SKM-1 treated with dmso at 0.1 percent for 144 hours (cell line): ENCODE results near the gene SPAG16.

Source experiments
- DNase-seq: peaks from one replicate; lab custom pipeline; 2025; ENCODE audit not compliant: unreplicated experiment; lab: John Stamatoyannopoulos, UW

SPAG16 gene

GRCh38 chr2:214226061-214226460, 941.8 kb downstream of the SPAG16 start:
- DNase-seq = no peak

GRCh38 chr2:214232271-214232670, 948.0 kb downstream of the SPAG16 start:
- DNase-seq = no peak

DNA sequence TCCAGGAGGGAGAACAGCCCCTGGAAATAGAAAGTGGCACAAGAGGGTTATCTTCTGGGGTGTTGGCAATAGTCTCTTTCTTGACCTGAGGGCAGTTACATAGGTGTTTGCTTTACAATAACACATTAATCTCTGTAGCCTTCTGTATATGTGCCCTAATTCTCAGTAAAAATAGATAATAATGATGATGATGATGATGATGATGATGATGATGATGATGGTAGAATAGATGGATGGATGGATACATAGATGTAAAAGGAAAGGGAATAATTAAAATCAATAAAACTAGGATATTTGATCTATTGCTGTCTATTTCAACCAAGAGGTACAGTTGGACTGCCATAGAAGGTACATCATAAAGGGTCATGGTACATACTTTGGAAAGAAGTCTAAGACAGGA, 948.9 kb downstream of the SPAG16 start:
- no peak for DNase-seq

DNA sequence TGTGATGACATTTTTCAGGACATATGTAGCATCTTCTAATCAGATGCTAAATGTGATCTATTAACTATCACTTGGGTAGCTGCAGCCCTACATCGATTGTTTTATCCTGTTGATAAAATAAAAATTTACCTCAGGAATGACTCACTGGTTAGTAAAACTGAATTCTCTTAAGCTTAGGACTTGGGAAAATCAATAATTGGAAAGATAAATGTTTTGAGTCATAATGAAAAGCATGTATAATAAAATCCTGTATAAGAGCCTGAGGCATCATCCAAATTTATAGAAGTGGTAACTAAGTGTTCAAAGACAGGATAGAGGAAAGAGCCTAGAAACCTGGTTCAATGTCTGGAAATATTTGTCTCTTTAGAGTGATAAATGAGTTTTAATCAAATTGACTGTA, 958.5 kb downstream of the SPAG16 start:
- no peak for DNase-seq

DNA sequence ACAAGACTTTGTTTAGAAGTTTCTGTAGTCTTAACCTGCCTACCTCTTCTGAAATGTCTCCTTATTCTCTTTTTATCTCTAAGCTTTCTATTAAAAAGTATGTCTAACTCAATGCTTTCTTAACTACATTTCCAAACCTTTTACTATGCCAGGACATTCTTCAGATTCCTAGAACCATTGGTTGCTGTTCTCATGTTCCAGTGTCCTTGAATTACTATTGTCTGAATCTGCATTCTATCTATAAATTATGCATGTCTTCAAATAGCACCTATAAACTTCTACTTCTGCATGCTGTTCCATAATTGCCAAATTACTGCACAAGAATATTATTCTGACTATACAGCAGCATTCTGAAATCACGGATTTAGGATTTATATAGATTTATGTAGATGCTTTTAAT, 960.6 kb downstream of the SPAG16 start:
- no peak for DNase-seq

GRCh38 chr2:214246417-214246816, 962.2 kb downstream of the SPAG16 start:
- DNase-seq = no peak

DNA sequence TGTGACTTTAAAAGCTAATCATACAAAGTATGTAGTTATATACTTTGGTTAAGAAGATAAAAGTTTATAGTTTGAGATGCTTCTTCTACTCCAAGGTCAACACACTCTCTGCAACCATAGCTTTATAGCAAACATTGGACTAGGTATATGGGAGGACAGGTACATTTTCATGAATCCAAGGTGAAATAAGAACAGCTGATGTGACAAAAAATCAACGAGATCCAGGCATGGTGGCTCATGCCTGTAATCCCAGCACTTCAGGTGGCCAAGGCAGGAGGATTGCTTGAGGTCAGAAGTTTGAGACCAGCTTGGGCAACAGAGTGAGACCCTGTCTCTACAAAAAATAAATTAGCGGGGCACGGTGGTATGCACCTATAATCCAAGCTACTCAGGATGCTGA, 963.3 kb downstream of the SPAG16 start:
- no peak for DNase-seq

DNA sequence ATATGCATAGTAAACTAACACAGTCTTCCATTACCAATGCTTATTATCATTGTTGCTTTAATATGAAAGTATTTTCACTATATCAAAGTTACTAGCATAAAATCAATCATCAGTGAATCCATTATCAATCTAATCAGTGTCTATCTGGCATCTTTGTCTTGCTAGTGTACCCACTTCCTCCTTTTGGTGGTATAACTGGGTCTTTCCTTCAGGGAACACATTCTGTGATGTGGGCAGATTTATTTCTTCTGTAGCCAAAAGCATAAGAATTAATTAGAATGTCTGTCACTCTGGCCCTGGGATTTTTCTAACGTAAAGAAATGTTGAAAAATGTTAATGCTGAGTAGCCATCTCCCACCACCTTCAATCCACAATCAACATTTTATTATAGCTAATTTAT, 970.8 kb downstream of the SPAG16 start:
- no peak for DNase-seq

- DNase-seq = no peak
Measured at GRCh38 chr2:214261683-214262082, 977.4 kb downstream of the SPAG16 start.

DNA sequence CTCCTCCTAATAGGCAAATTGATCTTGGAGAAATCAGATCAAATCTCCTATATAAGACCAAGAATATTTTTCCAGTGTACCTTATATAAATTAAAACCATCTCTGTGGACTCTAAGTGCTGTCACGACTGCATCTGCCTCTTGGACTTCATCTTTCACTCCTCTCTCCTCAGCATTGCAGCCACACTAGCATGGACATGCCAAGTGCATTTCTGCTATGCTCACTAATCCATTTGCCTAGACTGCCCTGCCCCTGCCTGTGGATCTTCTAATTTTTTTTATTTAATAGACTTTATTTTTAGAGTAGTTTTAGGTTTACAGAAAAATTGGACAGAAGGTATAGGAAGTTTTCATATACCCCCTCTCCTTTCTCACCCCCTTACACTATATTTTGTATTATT, 979.9 kb downstream of the SPAG16 start:
- no peak for DNase-seq

DNA sequence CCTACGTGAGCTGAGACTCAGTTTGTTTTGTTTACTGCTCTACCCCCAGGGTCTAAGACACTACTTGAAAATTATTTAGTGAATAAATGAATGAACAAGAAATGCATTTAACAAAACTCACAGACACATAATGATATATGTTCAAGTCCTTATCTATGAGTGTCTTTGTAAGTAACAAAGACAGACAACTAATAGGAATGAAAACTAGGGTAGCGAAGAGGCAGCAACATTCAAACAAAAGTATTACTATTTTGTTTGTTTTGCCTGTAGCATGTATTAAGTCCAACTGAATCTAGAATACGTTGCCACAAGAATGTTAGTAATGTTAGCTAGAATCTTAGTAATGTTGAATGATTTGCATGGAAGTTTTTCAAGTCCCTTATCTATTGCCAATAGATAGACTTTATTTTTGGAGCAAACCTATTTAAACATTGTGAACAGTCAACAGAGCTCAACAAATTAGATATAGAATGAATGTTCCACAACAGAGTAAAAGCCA, 981.8 kb downstream of the SPAG16 start:
- DNase-seq = no peak

DNA sequence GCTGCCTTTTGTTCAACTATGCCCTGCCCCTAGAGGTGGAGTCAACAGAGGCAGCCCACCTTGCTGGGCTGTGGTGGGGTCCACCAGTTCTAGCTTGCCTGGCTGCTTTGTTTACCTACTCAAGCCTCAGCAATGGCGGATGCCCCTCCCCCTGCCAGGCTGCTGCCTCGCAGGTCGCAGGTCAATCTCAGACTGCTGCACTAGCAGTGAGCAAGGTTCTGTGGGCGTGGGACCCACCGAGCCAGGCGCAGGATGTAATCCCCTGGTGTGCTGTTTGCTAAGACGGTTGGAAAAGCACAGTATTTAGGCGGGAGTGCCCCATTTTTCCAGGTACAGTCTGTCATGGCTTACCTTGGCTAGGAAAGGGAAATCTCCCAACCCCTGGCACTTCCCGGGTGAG, 993.6 kb downstream of the SPAG16 start:
- DNase-seq = no peak

GRCh38 chr2:214286011-214286410, 1001.7 kb downstream of the SPAG16 start:
- DNase-seq = no peak

- DNase-seq = no peak
Measured at GRCh38 chr2:214293593-214293992, 1009.3 kb downstream of the SPAG16 start.

- no peak for DNase-seq
Measured at GRCh38 chr2:214294426-214294825, 1010.2 kb downstream of the SPAG16 start.

GRCh38 chr2:214297423-214297822, 1013.2 kb downstream of the SPAG16 start:
- no peak for DNase-seq

GRCh38 chr2:214310319-214310718, 1026.1 kb downstream of the SPAG16 start:
- no peak for DNase-seq

DNA sequence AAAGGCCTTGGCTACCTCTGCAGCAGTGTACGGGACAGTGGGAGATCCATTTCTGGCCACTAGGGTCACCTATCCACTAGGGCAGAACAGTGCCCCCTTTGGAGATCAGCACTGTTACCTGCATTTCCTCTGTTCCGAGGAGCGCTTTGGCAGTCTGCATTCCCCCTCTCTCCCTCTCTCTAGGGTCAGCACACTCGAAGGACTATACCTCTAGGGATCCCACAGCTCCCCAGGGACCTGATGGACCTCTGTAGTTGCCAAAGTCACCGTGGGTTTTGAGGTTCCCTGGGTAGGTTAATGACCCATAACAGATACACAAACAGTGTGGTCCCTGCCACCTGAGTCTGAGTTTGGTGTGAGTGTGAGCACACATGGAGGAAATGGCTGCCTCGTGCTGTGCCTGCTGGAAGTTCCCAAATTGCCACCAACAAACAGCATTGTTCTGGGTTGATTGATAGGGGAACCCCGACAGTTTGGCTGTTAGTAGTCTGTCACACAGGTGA, 1026.8 kb downstream of the SPAG16 start:
- DNase-seq = no peak

- DNase-seq = no peak
Measured at GRCh38 chr2:214311931-214312749, 1027.9 kb downstream of the SPAG16 start.

GRCh38 chr2:214315324-214315723, 1031.1 kb downstream of the SPAG16 start:
- DNase-seq = no peak

GRCh38 chr2:214320211-214320610, 1035.9 kb downstream of the SPAG16 start:
- no peak for DNase-seq

DNA sequence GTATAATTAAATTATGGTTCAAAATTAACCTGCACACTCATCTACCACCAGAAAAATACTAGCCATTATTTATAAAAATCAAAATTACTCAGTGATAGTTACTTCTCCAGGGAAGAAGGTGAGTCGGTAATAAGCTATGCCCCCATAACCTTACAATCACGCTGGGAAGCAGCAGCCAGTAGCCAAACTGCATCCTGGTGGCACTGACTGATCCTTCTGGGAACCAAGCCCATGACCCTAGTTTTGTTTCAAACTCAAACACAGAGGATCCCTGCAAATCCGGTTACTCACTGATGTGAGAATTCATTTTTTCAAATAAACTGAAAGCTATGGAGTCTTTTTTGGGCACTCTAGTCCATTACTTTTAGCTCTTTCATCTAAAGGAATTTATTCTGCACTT, 1038.4 kb downstream of the SPAG16 start:
- DNase-seq = no peak

GRCh38 chr2:214325404-214325803, 1041.1 kb downstream of the SPAG16 start:
- no peak for DNase-seq
